ENCODE measurements around the gene DUSP22.

The DUSP22 gene

DNA sequence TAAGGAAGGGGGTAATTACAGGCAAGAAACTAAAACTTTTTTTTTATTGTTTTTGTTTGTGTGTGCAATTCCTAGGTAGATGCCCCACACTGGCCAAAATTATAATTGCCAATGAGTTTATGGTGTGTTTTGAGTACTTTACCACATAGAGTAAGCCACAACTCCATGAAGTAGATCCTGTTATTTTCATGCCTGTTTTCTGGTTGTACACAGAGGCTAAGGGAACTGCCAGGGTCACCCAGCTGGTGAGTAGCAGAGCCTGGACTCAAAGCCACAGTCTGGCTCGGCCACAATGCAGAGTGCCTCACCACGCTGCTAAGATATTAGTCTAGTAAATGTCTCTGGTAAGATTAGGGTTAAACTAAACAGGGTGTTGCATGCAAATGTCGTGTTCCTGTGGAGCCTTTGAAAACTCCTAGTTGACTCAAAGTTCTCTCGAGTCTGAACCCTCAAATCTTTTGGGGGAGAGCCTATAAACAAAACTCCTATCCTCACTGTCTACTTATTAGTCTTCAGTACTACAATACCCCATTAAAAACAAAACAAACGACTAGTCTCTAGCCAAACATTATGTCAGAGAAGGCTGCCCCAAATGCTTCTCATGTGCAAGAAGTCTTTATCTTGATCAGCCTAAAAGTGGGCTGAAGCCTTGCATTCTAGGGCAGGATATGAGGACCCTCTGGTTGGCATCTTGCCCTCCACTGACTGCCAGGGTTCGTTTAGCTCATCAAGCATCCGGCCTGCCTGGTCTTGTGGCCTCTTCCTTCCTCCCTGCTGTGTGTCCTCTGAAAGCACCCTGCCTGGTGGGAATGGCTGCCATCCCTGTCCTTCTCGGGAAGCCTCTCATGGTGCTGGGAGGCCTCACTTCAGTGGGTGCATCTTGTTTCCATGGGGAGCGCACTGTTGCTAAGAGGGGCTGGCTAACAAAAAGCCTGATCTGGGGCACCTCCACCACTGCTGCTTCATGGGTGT lies 4.2 kb downstream of the DUSP22 start:
- DNase-seq (ENCODE audit: low read depth in 2 of 2): no peak

DNA sequence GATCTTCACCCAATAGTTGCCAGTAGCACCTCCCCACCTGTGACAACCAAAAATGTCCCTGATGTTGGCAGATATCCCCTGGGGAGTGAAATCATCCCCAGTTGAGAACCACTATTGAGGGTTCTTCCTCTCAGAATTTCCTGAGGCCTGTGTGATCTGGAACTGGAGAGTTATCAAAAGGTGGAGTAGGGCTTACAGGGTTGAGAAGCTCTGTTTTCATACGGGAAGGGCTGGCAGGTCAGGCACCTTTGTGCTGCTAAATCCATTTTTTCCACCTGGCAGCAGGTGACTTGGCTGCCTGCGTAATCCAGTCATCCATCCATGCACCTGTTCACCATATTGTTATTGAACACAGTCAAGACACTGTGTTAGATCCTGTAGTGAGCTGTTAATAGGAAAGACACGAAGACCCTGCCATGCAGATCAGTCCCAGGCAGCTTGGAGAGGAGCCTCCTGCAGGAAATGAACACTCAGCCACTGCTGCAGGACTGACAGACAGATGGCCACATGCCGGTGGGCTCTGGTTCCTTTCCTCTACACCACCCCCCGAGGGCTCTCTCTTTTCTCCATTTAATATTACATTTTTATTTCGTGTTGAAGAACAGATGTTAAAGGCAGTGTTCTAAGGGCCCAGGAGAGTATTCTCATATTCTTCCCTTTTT lies 5.4 kb downstream of the DUSP22 start:
- DNase-seq (ENCODE audit: low read depth in 2 of 2): no peak

DNA sequence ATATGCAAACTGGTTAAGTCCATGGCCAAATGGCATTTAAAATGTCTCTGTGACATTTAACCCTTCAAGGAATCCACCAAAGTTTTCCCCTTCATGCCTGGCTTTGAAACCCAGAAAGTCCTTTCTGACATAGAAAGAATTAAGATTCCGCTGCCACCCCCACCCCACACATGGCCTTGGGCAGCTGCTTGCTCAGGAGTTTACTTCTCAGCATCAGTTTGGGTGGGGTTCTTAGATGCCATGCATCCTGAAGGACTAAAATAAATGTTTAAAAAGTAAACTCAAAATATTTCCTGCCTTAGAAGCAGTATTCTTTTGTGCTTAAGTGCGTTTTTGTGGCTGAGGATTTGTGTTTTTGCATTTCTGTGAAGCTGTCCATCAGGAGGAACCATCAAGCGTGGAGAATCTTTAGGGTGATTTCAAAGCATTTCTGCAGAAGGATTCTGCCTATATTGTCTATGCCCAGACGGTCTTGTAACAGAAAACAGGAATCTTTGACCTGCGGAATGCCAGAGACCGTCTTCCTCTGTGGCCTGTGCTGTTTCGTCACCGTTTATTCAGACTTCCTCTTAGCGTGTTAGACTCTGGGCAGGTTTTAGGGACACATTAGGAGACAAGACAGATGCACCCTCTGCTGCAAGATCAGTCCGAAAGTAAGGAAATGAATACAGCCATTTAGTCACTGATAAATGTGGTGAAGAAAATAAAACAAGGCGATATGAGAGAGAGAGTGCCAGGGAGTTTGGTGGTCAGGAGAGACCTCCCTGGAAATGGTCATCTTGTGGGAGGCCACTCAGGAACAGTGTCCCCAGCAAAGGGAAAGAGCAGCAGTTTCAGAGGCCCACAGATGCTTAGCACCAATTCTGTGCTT lies 6.2 kb downstream of the DUSP22 start:
- no peak for DNase-seq (ENCODE audit: low read depth in 2 of 2)

DNA sequence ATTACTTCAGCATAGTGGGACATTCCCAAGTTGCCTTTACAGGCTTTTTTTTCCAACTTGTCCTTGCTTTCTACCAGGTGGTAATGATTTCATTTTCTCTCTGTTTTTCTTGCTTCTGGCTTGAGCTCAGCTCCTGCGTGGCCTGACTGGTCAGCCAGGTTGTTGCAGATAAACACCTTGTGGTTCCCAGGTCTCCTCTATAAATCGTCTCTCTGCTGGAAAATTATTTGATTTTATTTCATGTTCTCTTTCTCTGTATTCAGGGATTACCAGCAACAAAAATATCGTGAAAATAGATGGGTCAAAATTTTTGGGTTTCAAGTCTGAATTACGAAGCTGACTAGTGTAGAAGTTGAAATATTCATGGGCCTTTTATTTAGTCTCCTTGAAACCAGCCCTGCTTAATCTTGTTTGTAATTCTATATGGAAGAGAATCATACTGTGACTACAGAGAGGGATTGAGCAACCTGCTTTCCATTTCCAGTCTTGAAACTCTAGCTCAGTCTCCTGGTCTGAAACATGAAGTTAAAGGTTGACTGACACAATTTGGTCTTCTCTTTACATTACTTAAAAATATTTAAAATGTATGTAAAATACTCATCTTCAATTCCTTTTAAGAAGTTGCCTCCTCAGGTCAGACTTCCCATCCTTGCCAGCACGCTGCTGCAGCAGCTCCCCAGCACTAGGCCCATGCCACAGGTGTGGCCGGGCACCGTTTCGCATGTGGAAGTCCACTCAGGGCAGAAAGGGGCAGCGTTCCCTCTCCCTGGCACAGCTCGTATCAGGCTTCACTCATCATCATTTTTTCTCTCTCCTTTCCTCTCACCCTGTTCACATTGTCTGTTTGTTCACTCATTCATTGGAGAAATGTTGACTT lies 7.1 kb downstream of the DUSP22 start:
- DNase-seq (ENCODE audit: low read depth in 2 of 2): no peak

- no peak for DNase-seq (ENCODE audit: low read depth in 2 of 2)
Observed at GRCh38 chr6:300026-300425, 7.7 kb downstream of the DUSP22 start.

DNA sequence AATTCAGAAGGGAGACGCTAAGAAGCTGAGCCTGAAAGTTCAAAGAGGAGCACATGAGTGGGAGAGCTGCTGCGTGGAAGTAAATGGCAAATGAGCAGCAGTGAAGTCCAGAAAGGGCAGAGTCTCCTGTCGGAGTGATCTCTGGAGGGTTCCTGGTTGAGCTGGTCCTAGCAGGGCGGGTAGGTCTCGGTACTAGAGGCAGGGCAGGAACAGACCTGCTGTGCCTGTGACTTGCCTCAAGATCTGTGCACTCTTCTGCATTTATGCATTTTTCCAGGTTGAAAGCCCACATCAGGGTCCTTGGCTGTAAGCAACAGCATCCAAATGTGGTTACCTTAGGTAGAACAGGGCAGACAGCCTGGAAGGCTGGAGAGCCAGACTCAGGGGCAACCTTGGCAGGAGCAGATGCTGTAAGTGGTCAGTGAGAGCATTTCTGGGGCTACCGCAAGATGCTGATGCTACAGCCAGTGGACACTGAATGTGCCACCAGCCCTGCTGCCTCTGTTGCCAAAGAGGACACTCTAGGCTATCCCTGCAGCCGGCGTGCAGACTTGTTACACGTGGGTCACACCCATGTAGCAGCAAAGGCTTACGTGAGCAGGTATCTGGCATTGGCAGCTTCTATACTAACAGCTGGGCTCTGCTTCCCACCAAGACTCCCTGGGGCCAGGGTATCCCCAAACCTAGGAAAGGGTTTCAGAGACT lies 8.4 kb downstream of the DUSP22 start:
- no peak for DNase-seq (ENCODE audit: low read depth in 2 of 2)

GRCh38 chr6:301526-301925 lies 9.2 kb downstream of the DUSP22 start:
- DNase-seq (ENCODE audit: low read depth in 2 of 2): no peak

DNA sequence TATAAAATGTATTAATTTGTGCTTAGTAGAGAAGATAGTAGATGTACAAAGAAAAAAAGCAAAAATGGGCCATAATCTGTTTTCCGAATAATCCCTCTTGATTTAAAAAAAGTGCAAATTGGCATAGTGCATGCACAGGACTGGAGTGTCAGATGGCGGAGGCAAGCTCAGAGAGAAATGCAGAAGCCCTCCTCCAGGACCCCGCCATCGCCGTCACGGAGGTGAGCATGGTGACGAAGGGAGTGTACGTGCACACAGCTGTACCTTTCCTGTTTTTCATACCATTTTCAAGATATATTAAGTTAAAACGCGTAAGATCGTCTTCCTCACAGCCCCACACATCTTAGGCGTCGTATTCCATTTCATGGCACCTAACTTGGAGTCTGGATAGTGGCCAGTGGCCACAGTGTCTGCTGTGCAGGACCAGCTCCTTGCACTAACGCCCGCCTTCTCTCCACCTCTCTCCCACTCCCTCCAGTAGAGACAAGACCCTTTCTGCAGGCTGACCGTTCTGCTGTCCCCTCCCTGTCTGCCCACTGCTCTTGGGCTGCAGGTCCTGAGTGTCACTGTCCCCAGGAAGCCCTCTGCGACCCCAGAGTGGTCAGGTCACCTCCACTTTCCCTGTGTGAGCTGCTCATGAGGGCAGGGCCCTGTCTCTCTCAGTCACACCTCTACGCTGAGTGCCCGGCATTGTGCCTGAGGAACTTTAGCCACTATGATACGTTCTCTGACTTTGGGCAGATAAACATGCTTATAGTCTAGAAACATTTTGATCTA lies 9.8 kb downstream of the DUSP22 start:
- DNase-seq (ENCODE audit: low read depth in 2 of 2): no peak

DNA sequence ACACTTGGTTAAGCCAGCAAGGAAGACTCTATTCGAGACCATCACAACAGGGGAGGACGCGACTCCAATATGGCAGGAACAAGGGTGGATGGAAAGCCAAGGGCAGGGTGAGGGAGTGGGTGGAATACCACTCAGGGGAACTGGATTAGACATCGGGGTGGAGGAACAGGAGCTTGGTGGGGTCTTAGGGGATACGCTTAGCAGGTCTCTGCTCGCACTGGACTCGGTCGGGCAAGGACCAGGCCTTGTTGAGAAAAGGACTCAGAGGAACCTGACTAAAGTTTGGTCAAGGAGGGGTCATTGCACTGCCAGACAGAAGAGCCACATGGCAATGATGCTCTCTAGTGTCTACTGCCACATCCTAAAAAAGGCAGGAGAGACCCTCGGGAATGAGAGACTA lies 10.5 kb downstream of the DUSP22 start:
- no peak for DNase-seq (ENCODE audit: low read depth in 2 of 2)

- no peak for DNase-seq (ENCODE audit: low read depth in 2 of 2)
Observed at GRCh38 chr6:303263-303662, 11.0 kb downstream of the DUSP22 start.

DNA sequence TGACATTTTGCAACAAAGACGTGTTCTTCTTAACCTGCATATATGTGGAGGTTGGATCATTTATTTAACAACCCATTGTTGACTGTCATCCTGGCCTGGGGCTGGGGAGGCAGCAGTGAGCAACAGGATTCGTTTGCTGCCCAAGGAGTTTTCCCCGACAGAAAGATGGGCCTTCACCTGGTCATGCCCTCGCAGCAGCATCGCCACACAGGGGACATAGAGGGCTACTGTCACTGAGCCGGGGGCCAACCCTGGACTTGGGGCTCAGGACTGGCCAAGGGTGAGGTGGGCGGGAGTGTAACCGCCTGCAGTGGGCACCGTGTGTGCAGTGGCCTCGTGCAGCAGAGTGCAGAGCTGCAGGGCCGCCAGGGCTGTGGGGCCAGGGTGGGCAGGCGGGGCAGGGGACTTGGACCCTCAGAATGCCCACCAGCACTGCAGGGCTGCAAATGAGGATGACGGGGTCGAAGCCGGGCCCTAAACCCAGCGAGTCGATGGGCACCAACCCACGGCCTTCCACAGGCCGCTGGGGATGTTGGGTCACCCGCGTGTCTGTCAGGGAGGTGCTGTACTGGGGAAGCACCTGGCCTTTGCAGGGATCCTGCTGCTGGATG lies 11.8 kb downstream of the DUSP22 start:
- DNase-seq (ENCODE audit: low read depth in 2 of 2): no peak

DNA sequence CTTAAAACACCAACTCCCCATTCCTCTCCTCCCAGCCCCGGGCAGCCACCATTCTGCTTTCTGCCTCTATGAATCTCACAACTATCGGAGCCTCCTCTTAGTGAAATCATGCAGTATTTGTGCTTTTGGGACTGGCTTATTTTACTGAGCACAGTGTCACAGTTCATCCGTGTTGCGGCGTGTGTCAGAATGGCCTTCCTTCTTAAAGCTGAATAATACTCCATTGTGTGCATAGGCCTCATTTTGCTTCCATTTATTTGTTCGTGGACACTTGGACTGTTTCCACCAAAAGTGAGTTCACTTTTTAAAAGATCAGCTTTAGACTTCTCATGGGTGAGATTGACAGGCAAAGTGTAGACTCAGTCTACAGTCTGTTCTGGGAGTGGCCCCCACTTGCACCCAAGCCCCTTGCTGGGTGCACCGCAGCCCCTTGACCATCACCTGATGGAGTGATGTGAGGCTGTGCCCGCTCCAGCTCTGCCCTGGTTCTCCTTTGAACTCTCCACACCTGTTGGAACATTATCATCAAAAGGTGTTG lies 12.6 kb downstream of the DUSP22 start:
- DNase-seq (ENCODE audit: low read depth in 2 of 2): no peak

DNA sequence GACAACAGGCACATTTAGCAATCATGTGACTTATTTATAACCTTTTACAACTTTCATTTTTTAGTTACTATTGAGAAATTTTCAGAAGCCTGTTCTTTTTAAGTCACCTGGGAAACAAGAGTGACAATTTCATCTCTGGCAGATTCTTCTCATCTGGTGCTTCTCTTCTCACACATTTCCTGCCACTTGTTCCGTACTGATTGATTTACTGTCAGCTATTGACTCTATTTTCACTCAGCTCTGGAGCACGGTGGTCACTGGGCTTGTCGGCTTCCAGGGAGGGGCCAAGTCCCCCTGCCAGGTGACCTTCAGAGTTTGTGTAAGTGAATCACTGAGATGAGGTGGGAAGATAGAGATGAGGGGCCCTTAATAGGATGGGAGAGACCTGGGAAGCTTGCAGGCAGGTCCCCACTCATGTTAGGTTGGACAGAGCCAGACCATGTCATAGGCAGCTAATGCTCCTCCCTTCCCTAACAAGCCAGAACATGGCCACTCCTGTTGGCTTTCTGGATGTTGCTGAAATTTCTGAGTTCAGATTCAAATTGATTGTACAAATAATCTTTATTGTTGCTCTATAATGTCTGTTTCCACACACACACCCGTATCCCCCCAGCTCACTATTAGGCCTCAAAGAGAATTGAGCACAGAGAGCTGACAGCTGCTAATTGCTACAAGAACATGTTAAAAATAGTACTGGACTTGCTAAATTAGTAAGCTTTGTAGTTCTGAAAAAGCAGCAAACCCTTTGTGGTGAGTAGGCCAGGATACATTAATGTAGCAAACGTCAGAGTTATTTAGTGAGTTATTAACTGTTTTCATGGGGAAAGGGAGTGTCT lies 13.3 kb downstream of the DUSP22 start:
- DNase-seq (ENCODE audit: low read depth in 2 of 2): no peak

DNA sequence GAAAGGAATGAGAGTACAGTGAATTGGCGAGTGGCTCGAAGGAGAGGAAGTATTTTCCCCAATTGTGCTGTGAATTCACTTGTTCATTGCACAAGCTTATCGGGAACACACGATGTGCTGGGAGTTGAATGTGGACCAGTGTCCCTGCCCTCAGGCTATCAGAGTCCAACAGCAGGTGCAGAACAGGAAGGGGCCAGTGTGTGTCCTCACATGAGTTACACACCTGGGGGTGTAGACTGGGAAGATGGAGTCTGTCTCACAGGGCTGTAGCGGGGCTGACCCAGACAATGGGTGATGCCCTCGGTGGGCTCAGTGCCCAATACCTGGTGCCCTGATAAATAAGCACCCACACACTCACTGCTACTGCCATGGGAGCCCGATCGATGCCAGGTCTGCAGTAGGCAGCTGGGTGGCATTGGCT lies 14.4 kb downstream of the DUSP22 start:
- no peak for DNase-seq (ENCODE audit: low read depth in 2 of 2)

DNA sequence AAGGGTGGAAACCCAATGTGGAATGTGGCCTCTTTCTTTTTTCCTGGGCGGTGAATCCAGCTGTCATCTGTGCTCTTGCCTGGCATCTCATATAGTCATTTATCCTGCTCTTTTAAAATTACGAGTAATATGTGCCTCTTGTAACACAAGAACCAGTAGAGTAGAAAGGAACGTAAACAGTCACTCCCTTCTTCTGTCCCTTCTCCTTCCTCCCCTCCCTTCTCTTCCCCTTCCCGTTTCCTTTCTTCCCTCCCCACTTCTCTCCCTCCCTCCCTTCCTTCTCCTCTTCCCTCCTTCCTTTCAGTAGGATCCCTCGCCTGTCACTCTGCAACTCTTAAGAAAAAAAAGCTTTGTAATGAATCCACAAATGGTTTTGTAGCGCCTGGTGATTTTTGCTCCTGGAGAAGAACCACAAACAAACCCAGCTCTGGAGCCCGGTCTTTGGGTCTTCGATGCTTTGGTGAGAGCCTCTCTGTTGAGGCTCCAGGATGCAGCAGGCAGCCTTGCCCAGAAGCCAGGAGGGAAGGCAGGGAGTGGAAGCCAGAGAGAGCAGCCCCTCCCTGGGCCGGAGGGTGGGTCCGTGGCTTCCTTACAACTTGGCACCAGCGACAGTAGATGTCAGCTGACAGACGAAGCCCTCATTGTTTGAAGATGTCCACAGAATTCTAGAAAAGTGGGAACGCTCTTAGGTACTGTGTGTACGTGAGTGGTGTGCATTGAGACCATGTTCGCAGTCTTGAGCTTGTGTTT lies 15.0 kb downstream of the DUSP22 start:
- DNase-seq (ENCODE audit: low read depth in 2 of 2): no peak

GRCh38 chr6:307874-308273 lies 15.6 kb downstream of the DUSP22 start:
- DNase-seq (ENCODE audit: low read depth in 2 of 2): no peak

DNA sequence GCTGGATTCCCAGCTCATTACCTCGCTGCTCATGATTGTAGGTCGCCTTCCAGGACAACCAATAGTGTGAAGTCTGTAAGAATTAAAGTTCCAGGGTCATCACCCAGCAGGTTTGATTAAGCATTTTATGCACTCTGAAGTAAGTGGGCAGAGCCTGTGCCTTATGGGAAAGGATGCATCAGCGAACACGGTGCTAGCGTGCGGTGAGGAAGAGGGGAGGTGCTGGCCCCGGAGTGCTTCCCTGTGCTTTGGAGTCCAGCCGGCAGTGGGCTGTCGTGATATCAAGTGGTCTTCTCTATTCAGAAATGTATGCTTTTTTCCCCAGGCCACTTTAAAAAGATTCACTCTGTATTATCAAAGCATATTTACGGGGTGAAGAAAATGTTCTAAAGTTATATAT lies 16.0 kb downstream of the DUSP22 start:
- no peak for DNase-seq (ENCODE audit: low read depth in 2 of 2)

Data from stimulated activated CD8-positive, alpha-beta memory T cell treated with anti-CD3 and anti-CD28 coated beads, Interleukin-7, amount 100 ng/mL, for 1 hour (primary cell).